HG02610 (cell line): ENCODE measurements around the gene PTTG1IP.

Source experiments
- ATAC-seq: cut with Tn5 transposase; IDR thresholded peaks from one replicate; pipeline ENCODE4 v1.9.1; 2021; ENCODE audit warnings: mild to moderate bottlenecking, moderate library complexity; ENCODE audit not compliant: unreplicated experiment

Gene PTTG1IP

GRCh38 chr21:44909719-44910118 lies 36.2 kb upstream of the PTTG1IP start:
- no peak for ATAC-seq

DNA sequence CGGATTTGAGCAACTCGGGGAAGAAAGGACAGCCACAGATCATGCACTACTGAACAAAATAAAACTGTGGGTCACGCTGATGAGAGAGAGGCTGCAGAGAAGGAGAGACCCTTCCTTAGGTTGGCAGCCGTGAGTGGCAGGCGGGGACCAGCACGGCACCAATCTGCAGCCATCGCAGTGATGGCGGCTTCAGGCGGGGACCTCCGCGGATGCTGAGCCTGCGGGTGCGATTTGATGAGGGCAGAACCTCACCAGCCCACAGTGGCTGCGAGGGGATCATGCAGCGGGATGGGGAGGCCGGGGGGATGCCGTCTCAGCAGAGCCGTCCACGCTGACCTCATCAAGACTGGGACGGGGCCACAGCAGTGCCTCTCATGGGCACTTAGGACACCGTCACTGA lies 35.4 kb upstream of the PTTG1IP start:
- ATAC-seq: no peak

DNA sequence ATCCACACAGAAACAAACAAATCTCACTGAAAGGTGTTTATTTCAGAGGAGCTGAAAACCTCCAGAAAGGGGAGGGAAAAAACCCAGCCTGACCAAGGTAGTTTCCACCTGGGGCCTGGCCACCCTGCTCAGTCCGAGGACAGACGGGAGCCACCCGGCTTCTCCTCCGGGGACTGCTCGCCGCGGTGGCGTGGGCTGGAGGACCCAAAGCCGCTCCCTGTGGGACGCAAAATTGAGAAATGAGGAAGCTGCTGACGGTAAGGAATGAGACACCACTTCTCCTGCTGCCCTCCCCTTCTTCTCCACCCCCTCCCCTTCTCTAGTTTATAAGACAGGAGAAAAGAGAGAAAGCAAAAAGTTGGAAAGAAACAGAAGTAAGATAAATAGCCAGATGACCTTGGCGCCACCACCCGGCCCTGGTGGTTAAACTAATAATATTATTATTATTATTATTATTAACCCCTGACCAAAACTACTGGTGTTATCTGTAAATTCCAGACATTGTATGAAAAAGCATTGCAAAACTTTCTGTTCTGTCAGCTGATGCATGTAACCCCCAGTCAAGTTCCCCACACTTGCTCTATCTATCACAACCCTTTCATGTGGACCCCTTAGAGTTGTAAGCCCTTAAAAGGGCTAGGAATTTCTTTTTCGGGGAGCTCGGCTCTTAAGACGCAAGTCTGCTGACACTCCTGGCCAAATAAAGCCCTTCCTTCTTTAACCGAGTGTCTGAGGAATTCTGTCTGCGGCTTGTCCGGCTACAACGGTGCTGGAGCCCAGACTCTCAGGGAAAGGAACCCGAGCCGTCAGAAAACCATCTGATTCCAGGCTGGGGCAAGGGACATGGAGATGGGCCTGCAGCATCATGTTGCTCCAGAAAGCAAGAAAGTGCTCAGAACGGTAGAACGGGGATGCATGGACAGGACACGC lies 34.7 kb upstream of the PTTG1IP start:
- ATAC-seq: peak; percentile 38

- peak; percentile 21 for ATAC-seq
Observed at GRCh38 chr21:44907225-44907965, 33.9 kb upstream of the PTTG1IP start.

DNA sequence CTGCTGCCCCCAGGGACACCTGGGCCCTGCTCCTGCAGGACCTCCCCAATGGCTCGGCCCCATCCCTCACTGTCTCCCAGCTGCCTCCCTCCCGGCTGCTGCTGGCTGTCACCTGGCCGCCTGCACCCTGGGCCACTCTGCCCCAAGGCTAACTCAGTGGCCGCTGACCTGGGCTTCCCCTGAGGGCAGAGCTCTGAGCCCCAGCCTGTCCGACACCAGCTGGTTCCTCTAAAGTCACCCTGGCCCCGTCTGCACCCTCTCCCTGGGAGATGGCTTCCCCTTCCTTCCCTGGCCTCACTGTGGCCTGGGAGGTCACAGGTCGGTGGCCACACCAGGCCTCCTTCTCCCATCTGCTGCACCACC lies 32.2 kb upstream of the PTTG1IP start:
- ATAC-seq: no peak

- no peak for ATAC-seq
Observed at GRCh38 chr21:44905016-44905727, 31.7 kb upstream of the PTTG1IP start.

DNA sequence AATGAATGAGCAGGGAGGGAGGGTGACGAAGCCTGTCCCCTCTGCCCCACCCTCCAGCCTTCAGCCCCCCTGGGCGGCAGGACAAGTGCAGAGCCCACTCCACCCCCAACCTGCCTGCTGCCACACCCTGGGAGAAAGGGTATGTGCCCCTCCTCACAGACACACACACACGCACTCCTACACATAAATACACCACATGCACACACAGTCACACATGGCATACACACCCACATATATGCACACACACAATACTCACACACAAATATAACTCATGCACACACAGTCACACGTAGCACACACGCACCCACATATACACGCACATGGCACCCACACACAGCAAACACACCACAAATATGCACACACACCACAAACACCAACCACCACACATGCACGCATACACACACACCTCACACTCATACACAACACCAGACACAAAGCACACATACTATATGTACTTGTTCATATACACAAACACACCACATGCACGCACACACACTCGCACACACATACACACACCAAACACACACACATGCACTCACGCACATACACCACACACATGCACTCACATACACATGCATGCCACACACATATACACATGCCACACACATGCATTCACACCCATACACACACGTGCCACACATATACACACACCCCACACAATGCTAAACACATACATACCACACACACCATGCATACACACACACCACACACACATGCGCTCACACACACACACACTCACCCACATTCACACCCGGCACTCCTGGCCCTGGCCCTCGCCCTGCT lies 30.8 kb upstream of the PTTG1IP start:
- no peak for ATAC-seq

GRCh38 chr21:44903689-44904088 lies 30.2 kb upstream of the PTTG1IP start:
- ATAC-seq: no peak

- no peak for ATAC-seq
Observed at GRCh38 chr21:44903050-44903685, 29.7 kb upstream of the PTTG1IP start.

DNA sequence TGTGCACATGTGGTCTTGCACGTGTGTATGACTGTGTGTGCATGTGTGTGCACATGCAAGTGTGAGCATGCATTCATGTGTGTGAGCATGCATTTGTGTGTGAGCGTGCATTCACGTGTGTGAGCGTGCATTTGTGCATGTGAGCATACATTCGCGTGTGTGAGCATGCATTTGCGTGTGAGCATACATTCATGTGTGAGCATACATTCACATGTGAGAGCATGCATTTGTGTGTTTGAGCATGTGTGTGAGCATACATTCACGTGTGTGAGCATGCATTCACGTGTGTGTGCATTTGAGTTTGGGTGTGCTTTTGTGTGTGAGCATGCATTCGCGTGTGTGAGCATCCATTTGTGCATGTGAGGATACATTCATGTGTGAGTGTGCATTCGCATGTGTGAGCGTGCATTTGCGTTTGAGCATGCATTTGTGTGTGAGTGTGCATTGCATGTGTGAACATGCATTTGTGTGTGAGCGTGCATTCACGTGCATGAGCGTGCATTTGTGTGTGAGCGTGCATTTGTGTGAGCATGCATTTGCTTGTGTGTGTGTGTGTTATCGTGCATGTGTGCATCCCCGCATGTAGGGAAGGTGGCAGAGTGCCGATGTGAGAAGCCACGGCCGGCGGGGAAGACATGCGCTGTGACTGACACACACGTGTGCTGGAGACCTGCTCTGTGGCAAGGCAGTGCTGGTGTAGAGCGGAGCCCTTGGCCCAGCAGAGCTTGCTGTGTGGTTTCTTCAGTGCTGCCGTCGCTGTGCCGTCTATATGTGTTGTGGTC lies 29.0 kb upstream of the PTTG1IP start:
- no peak for ATAC-seq

GRCh38 chr21:44901391-44902074 lies 28.0 kb upstream of the PTTG1IP start:
- no peak for ATAC-seq

DNA sequence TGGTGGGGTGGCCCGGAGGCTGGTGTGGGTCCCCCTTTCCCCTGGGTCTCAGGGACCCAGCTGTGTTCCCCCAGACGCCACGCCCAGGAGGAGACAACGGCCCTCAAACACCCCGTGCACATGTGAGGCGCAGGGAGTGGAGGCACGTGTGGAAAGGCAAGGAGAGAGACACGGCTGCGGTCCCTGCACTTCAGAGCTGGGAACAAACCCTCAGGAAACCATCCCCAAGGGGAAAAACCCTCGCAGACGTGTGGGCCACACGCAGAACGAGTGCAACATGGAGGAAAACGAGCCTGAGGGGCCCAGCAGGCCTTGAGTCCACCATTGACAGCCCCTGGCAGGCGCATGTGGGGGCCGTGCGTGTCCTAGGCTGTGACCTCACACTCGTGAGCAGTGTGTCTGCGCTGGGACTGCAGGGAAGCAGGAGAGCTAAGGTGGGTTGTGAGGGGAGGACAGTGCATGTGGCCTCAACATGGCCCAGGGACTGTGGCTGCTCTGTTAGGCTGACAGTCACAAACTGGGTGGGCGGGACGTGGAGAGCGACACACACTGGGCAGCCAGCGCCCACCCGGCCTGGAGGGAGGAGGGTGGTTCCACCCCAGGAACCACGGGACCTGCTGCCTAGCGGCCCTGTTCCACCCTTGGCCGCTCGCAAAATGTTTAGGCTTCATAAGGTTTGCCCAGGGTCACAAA lies 27.2 kb upstream of the PTTG1IP start:
- no peak for ATAC-seq

DNA sequence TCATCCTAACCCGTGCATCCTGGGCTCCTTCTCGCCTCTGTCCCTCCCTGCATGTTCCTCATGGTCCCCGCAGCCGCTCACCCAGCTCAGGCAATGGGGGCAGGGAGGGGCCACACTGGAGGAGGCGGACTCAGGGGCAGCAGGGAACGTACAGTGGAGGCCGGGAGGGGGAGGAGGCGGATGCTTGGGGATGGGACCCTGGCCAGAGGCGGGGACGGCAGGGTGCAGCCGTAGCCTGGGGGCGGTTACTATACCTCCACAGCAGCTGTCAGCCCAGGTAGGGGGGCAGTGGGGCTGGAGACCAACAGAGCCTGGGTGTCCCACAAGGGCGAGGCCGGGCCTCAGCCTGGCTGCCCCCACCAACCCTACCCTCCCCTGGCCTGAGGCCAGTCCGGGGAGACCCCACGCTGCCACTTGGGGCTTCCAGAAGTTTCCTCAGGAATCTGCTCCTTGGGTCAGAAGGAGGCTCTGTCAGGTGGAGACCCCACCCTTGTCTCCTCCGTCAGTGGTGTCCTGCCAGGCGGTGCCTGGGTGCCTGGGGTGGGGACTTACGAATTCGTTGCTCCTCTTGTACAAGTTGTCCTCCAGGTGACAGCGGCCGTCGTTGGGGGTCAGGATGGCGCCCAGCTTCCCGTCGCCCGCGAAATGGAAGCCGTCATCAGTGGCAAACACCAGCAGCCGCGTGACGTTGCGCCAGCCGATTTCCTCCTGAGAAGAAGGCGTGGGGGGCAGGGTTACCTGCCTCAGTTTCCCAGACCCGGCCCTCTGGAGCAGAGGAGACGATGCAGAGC lies 26.5 kb upstream of the PTTG1IP start:
- no peak for ATAC-seq

DNA sequence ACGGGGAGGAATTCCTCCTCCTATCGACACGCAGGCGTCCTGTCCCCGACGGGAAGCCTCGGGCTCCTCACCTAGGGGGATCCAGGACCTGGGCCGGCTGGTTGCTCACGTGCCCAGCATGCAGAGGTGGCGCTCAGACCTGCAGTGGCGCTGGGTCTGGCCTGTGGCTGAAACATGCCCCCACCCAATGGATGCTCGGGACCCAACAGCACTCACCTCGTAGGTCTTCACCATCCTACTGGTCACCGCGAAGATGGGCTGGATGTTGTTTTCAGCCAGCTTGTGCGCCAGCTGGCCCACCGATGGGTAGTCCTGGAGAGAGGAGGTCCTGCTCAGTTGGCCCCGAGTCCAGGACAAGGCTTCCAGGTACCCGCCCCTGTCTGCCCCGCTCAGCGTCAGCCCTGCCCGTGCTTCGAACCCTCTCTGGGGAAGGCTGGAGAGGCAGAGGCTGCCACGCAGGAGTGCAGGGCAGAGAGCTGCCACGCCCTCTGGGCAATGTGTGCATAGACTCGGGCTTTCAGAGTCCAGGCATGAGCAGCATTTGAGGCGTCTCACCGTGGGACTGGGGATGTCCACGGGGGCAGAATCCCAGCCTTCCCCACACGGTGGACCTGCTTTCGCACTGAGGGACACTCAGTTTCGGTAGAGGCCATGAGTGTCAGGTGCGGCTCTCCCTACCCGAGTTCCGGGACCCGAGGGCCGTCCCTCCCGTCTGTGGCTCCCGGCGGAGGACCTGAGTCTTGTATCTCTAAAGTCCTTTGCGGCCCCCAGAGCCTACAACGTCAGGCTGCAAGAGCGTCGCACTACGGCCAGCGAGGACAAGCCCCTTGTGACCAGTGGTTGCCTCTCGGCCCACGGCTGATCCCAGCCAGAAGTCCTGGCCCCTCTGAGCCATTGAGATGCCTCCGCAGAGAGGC lies 25.6 kb upstream of the PTTG1IP start:
- ATAC-seq: no peak

- ATAC-seq: no peak
Observed at GRCh38 chr21:44898011-44898488, 24.6 kb upstream of the PTTG1IP start.

DNA sequence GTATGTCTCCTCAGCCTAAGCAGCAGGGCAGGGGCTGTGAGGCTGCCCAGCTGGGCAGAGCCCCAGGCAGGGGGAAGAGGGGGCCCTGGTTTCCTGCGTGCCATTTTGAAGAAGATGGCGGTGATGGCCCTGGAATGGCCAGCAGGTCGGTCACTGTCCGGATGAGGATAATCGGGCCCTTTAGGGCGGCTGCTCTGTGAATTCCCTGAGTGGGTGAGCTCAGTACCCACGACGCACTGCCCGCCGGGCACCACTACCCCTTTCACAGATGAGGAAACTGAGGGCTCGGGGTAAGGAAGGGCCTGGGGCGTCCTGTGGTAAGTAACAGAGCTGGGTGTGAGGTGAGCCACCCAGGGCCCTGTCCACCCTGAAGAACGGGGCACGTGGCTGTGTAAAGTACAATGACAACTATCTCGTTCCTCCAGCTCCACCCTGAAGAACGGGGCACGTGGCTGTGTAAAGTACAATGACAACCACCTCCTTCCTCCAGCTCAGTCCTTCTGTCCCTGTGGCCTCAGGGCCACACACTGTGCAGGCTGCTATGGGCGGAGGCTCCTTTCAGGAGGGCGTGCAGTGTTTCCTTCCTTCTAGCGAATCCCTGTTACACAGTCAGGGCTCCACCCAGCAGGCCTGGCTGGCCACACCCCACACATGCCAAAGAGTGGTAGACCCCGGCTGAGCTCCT lies 24.0 kb upstream of the PTTG1IP start:
- ATAC-seq: no peak
